ENCODE measurements around the gene KRTAP3-1.
"Not testable (repeated sequence)": the region's sequence is repeated elsewhere in the genome, so short reads cannot be mapped to it uniquely, and the experiment has no call there.

- not testable (repeated sequence) for TF ChIP-seq CREB5 (CRISPR knock-in tag; IDR thresholded peaks at IDR 0.05; ENCODE audit: low read depth); ARNTL (CRISPR knock-in tag; IDR thresholded peaks at IDR 0.05; ENCODE audit: borderline replicate concordance, low read depth); BACH2 (CRISPR knock-in tag; IDR thresholded peaks at IDR 0.05; ENCODE audit: borderline replicate concordance); TCF4 (CRISPR knock-in tag; IDR thresholded peaks at IDR 0.05; ENCODE audit: borderline replicate concordance); POU6F1 (CRISPR knock-in tag; IDR thresholded peaks at IDR 0.05; ENCODE audit: borderline replicate concordance, low read depth); TSHZ2 (CRISPR knock-in tag; IDR thresholded peaks at IDR 0.05); ZFP3 (CRISPR knock-in tag; IDR thresholded peaks at IDR 0.05); RARB (CRISPR knock-in tag; IDR thresholded peaks at IDR 0.05); CSDC2 (CRISPR knock-in tag; IDR thresholded peaks at IDR 0.05); SNAI2 (CRISPR knock-in tag; IDR thresholded peaks at IDR 0.05); ZNF70 (CRISPR knock-in tag; IDR thresholded peaks at IDR 0.05); CSRNP3 (CRISPR knock-in tag; IDR thresholded peaks at IDR 0.05)
Measured at GRCh38 chr17:41034346-41034935, 25.5 kb upstream of the KRTAP3-1 start, which contains the start of gene KRTAP1-3.

All from SK-N-SH treated with all-trans-retinoic acid at 6 μM for 48 hours (cell line).